HFF-Myc (cell line): ENCODE measurements around the gene PFKP.

ENCODE experiments used
- DNase-seq: peaks from one replicate; pipeline ENCODE4 v3.0.0-alpha.2; 2011; ENCODE audit warnings: low read depth; ENCODE audit errors: extremely low read depth
- H3K4me3 ChIP-seq: replicated peaks from 2 replicates; pipeline ENCODE4 v1.5.1; 2011; ENCODE audit warnings: low read depth, mild to moderate bottlenecking, control low read depth, low read length
- TF ChIP-seq, protein P1 (sequence below): IDR thresholded peaks from 2 replicates; pipeline ENCODE4 v1.5.1; 2012; ENCODE audit warnings: mild to moderate bottlenecking, low read depth, low read length, control low read depth; ENCODE audit errors: missing control alignments

The PFKP gene

DNA sequence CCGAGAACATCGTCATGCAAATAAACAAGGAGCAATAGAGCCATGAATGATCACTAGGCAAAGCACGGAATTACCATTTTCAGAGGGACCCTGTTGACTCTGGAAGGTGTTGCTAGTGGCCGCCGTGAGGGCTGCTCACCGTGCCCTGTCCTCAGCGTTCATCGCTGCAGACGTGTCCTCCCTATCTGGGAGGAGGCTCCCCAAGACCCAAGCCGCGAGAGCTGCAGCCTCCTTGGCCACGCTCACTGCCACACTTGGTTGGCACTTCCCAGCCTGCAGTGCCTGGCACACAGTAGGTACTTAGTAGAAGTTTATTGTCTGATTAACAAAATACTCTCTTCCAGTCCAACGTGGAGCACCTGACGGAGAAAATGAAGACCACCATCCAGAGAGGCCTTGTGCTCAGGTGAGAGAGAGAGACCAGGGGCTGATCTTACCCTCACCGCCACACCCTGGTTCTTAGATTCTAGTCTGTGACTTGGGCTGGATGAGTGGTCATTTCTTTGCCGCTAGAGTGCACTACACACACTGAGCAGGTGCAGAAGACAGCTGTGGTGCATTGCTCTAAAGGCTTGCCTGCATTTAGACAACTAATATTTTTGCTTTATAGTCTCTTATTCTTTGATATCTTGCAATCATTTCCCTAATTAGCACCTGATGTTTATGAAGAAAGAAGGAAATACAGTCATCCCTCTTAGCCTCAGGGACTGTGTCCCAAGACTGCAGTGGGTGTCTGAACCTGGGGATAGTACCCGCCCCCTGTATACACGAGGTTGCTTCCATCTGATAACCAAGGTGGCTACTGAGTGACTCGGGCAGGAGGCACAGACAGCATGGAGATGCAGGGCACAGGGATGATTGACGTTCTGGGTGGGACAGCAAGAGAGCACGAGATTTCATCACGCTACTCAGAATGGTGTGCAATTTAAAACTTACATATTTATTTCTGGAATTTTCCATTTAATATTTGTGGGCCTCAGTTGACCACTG is 65.0 kb downstream of the PFKP start:
- DNase-seq: no peak
- TF ChIP-seq, protein P1, sequence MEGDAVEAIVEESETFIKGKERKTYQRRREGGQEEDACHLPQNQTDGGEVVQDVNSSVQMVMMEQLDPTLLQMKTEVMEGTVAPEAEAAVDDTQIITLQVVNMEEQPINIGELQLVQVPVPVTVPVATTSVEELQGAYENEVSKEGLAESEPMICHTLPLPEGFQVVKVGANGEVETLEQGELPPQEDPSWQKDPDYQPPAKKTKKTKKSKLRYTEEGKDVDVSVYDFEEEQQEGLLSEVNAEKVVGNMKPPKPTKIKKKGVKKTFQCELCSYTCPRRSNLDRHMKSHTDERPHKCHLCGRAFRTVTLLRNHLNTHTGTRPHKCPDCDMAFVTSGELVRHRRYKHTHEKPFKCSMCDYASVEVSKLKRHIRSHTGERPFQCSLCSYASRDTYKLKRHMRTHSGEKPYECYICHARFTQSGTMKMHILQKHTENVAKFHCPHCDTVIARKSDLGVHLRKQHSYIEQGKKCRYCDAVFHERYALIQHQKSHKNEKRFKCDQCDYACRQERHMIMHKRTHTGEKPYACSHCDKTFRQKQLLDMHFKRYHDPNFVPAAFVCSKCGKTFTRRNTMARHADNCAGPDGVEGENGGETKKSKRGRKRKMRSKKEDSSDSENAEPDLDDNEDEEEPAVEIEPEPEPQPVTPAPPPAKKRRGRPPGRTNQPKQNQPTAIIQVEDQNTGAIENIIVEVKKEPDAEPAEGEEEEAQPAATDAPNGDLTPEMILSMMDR: no peak
- H3K4me3 ChIP-seq: no peak overlapping the region

DNA sequence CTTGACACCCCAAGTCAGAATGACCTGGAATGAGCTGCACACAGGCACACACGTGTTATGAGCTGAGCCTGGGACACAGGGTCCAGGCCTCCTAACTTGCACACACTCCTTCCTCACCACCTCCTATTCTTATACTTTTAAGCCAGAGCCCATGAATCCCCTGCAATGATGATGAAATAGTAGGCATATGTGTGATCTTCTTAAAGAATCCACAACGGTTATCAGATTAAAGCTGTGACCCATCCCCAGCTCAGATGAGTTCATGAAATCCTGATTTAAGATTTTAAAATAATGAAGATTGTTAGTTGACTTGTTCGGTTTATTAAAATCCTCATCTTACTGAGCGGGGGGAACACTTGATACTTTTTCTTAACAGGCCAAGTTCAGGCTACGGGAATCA is 66.6 kb downstream of the PFKP start:
- H3K4me3 ChIP-seq: no peak overlapping the region
- TF ChIP-seq, protein P1: no peak
- DNase-seq: no peak

DNA sequence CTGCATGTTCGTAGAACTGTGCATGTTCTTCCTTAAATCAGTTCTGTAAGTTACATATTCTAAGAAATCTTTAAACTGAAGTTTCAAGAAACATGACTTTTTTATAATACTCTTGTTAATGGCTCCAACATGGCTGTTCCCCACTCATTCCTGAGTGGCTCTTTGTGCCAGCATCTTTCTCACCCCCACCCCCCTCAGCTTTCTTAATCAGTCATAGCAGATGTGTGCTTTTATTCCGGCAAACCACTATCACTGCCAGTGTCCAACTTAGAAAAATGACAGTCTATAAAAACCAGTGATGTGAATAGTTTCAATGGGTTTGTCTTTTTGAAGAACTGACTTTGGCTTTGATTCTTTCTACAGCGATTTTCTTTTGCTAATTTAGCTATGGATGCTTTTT is 67.7 kb downstream of the PFKP start:
- TF ChIP-seq, protein P1: no peak
- no peak overlapping the region for H3K4me3 ChIP-seq
- DNase-seq: no peak

DNA sequence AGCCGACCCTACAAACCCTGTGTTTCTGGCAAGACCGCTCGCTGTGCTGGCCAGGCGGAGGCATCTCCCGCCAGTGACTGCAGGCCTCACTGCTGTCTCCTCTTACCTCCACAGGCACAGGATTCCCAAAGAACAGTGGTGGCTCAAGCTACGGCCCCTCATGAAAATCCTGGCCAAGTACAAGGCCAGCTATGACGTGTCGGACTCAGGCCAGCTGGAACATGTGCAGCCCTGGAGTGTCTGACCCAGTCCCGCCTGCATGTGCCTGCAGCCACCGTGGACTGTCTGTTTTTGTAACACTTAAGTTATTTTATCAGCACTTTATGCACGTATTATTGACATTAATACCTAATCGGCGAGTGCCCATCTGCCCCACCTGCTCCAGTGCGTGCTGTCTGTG is 69.0 kb downstream of the PFKP start:
- no peak overlapping the region for H3K4me3 ChIP-seq
- DNase-seq: no peak
- TF ChIP-seq, protein P1: no peak

DNA sequence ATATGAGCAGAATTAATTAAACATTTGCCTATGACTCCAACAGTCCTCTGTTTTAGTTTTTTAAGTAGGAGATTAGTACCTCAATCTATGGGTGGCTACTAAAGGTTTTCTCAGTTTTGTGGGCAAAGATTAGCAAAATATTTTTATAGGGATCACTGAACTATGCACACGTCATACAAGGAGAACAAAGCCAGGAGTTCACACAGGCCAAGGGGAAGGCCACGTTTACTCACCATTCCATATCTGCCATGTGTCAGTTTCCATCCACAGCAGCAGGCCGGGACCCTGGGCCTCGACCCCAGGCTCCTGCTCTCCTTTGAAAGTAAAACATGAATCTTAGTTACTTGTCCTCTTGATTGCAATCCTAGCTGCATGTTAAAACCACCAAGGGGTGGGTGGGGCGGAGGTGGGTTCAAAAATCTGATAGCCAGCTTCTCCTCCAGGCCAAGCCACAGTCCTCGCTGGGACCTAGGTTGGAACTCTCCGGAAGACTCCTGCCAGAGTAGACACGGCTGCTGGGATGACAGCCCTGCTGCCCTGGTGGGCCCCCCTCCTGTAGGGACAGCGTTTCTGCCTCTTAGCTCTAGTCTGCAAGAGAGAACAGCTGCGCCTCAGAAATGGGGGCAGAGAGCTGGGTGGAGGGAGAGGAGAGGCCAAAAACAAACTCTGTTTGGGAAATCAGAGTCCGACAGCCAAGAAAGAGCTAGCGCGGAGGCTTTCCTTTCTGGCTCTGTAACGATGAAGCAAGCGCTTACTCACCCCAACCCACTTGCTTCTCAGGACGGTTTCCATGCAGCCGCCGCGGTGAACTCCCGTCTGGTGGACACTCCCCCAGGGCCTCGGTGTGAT is 69.6 kb downstream of the PFKP start:
- DNase-seq: no peak
- TF ChIP-seq, protein P1: no peak
- H3K4me3 ChIP-seq: no peak overlapping the region

DNA sequence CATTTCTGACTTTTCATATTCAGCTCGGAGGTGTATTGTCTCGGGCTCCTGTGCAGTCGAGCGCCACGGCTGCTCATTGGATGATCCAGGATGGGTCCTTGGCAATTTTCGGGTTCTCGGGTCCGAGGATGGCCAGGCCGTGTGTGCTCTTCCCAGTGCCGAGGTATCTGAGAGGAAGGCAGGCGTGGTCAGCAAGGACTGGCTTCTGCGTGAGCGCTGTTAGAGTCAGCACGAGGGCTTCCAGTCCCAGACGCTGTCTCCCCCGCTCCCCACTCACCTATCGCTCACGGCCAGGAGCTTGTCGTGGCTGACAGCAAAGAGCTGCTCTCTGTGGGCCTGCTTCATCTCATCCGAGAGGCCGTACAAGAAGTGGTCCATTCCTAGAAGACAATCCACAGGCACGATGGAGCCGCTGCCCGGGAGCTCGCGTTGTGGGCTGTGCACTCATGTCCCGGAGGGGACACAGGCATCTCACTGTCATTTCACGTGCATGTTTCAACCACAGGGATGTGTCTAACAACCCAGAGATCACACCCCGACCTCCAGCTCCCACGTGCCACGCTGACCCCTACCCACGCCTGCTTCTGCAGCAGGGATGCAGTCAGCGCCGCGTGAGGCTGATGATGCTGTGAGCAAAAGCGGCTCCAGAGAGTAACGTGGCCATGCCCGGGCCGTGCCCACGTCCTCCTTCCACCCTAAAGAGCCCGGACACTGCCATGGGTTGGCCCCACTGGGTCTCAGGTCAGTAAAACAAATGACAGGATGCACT is 70.8 kb downstream of the PFKP start:
- TF ChIP-seq, protein P1: no peak
- no peak for DNase-seq
- no peak overlapping the region for H3K4me3 ChIP-seq
